Uterus (tissue), 4 donors: Measurements from ENCODE around the gene RFX4. TPM values are rescaled to one million over a fixed set of nuclear protein-coding genes. Genes with fewer than 3 reads are reported as not detected.

ENCODE experiments used
- DNase-seq, 2 donors: peaks; one replicate each; pipeline ENCODE4 v3.0.0-alpha.2; 2019 to 2020
- H3K27ac ChIP-seq, 2 donors: fragments of 200-600 bp; sonication (generic); 1 replicate in 1 of 2; 2 replicates in 1 of 2; pipeline ENCODE4 v1.5.1; 2016 to 2018
- H3K27me3 ChIP-seq, 2 donors: fragments of 200-600 bp; sonication (generic); one replicate each; pipeline ENCODE4 v1.5.1; 2018 to 2019; ENCODE audit warnings: control low read depth in 1 of 2
- H3K36me3 ChIP-seq, 2 donors: fragments of 200-600 bp; sonication (generic); one replicate each; pipeline ENCODE4 v1.5.1; 2019; ENCODE audit warnings: control low read depth in 1 of 2
- H3K4me1 ChIP-seq, 2 donors: fragments of 200-600 bp; sonication (generic); one replicate each; pipeline ENCODE4 v1.5.1; 2018 to 2019; ENCODE audit warnings: control low read depth in 1 of 2
- H3K4me3 ChIP-seq, 2 donors: fragments of 200-600 bp; sonication (generic); 1 replicate in 1 of 2; 2 replicates in 1 of 2; pipeline ENCODE4 v1.5.1; 2018 to 2019; ENCODE audit warnings: mild to moderate bottlenecking in 1 of 2
- H3K9me3 ChIP-seq, 2 donors: fragments of 200-600 bp; sonication (generic); one replicate each; pipeline ENCODE4 v1.5.1; 2019; ENCODE audit warnings: control low read depth in 1 of 2
- CTCF ChIP-seq, 4 experiments: fragments of 200-600 bp in 2 of 4; fragments of 450-650 bp in 2 of 4; sonication (generic) in 2 of 4; IDR thresholded peaks; one replicate each; pipeline ENCODE4 v1.5.1; 2016 to 2019; ENCODE audit warnings: antibody characterized with exemption in 4 of 4, mild to moderate bottlenecking in 2 of 4, moderate library complexity in 1 of 4
- POLR2A ChIP-seq, 2 donors: fragments of 450-650 bp; IDR thresholded peaks; one replicate each; pipeline ENCODE4 v1.6.1; 2016; ENCODE audit warnings: antibody characterized with exemption in 2 of 2, mild to moderate bottlenecking in 1 of 2, moderate library complexity in 1 of 2
- intact Hi-C: fragments of 100-400 bp; cut with DNase I; formaldehyde crosslinking; loops from one replicate; pipeline ENCODE4 v1.15.1; 2023; ENCODE audit warnings: low total_unique reads
- total RNA-seq, 4 donors: library from RNA; depleted of rRNA in 3 of 4; stranded (reverse); fragments of >200 nt in 3 of 4; gene quantifications; one replicate each; pipeline versions ENCODE4 v1.1.0 to v1.2.4, GENCODE V29; 2014 to 2023
- donor health status: DM: yes; HTN: yes; CAD: no.

The RFX4 gene
- total RNA-seq, 4 donors from 2014 or later = not detected

GRCh38 chr12:106759526-106760183 is 176.9 kb downstream of the RFX4 start:
- intact Hi-C loops = no loop called here
- Histone ChIP-seq H3K9me3 (no peaks in the 10 kb centered on the region), H3K4me1 (no peaks in the 10 kb centered on the region), H3K27me3 (no peaks in the 10 kb centered on the region), H3K27ac (no peak overlapping the region), H3K4me3 (no peak overlapping the region), H3K36me3 (no peaks in the 10 kb centered on the region)
- no peak for TF ChIP-seq CTCF (IDR thresholded peaks at IDR 0.05)
- no peak for TF ChIP-seq POLR2A (IDR thresholded peaks at IDR 0.05)
- no peak for DNase-seq

GRCh38 chr12:106760184-106760531 is 177.4 kb downstream of the RFX4 start:
- no peak for DNase-seq

GRCh38 chr12:106764220-106764619 is 181.4 kb downstream of the RFX4 start:
- Histone ChIP-seq H3K36me3 (no peaks in the 10 kb centered on the region), H3K9me3 (no peaks in the 10 kb centered on the region), H3K4me1 (no peaks in the 10 kb centered on the region), H3K4me3 (no peak overlapping the region), H3K27ac (no peak overlapping the region), H3K27me3 (no peaks in the 10 kb centered on the region)
- TF ChIP-seq CTCF (IDR thresholded peaks at IDR 0.05) (no peak), POLR2A (IDR thresholded peaks at IDR 0.05) (no peak)
- no peak for DNase-seq
- intact Hi-C loops = no loop called here

More at GRCh38 chr12:106760184-106760531, 177.4 kb downstream of the RFX4 start:
- Histone ChIP-seq H3K27me3 (no peaks in the 10 kb centered on the region), H3K27ac (no peak overlapping the region), H3K4me1 (no peaks in the 10 kb centered on the region), H3K4me3 (no peak overlapping the region), H3K9me3 (no peaks in the 10 kb centered on the region), H3K36me3 (no peaks in the 10 kb centered on the region)
- intact Hi-C loops = no loop called here
- TF ChIP-seq POLR2A (IDR thresholded peaks at IDR 0.05) (no peak), CTCF (IDR thresholded peaks at IDR 0.05) (no peak)

GRCh38 chr12:106764738-106765137 is 181.9 kb downstream of the RFX4 start:
- H3K36me3 ChIP-seq = no peaks in the 10 kb centered on the region
- no peaks in the 10 kb centered on the region for H3K9me3 ChIP-seq
- H3K27me3 ChIP-seq = no peaks in the 10 kb centered on the region
- TF ChIP-seq CTCF (IDR thresholded peaks at IDR 0.05) (peak in 1 of 4 experiments; percentile 7), POLR2A (IDR thresholded peaks at IDR 0.05) (no peak)
- no peaks in the 10 kb centered on the region for H3K4me1 ChIP-seq
- DNase-seq = no peak
- no peak overlapping the region for H3K4me3 ChIP-seq
- no peak overlapping the region for H3K27ac ChIP-seq
- intact Hi-C loops = no loop called here

GRCh38 chr12:106766393-106766826 is 183.6 kb downstream of the RFX4 start:
- no peaks in the 10 kb centered on the region for H3K9me3 ChIP-seq
- H3K36me3 ChIP-seq = no peaks in the 10 kb centered on the region
- peak; percentile 65 to 74 for DNase-seq
- H3K4me1 ChIP-seq = no peaks in the 10 kb centered on the region
- H3K27me3 ChIP-seq = no peaks in the 10 kb centered on the region
- no peak overlapping the region for H3K4me3 ChIP-seq
- intact Hi-C loops = no loop called here
- TF ChIP-seq POLR2A (IDR thresholded peaks at IDR 0.05) (no peak), CTCF (IDR thresholded peaks at IDR 0.05) (no peak)
- peak overlapping the region; percentile 66 to 71 for H3K27ac ChIP-seq
